NB4 (cell line): ENCODE data around the gene ATG13.

ENCODE experiments used
- DNase-seq: peaks from one replicate; pipeline ENCODE4 v3.0.0; 2010; ENCODE audit warnings: low read depth
- H3K4me3 ChIP-seq: one replicate; pipeline ENCODE4 v1.5.1; 2011; ENCODE audit warnings: mild to moderate bottlenecking, low read depth, low read length, moderate library complexity
- CTCF ChIP-seq: IDR thresholded peaks from one replicate; pipeline ENCODE4 v1.5.1; 2012; ENCODE audit warnings: low read depth, low read length
- MAX ChIP-seq: IDR thresholded peaks from 2 replicates; pipeline ENCODE4 v1.6.1; 2011; ENCODE audit warnings: low read depth, low read length
- MYC ChIP-seq: IDR thresholded peaks from 2 replicates; pipeline ENCODE4 v1.6.1; 2011; ENCODE audit warnings: low read depth, low read length
- POLR2A ChIP-seq: IDR thresholded peaks from 2 replicates; pipeline ENCODE4 v1.6.1; 2011; ENCODE audit warnings: mild to moderate bottlenecking; ENCODE audit not compliant: insufficient read length; ENCODE audit errors: extremely low read depth

The ATG13 gene

GRCh38 chr11:46612326-46612725 lies 5.0 kb upstream of the ATG13 start:
- DNase-seq: no peak
- TF ChIP-seq MAX (no peak), CTCF (no peak), MYC (no peak), POLR2A (no peak)
- no peak overlapping the region for H3K4me3 ChIP-seq

- no peak for TF ChIP-seq MYC
- TF ChIP-seq POLR2A: no peak
- TF ChIP-seq CTCF: no peak
- no peak overlapping the region for H3K4me3 ChIP-seq
Observed at GRCh38 chr11:46615756-46616155, 1.6 kb upstream of the ATG13 start.

GRCh38 chr11:46616551-46617133 lies 711 bp upstream of the ATG13 start:
- peak; percentile 26 for DNase-seq
- no peak for TF ChIP-seq CTCF
- TF ChIP-seq POLR2A: peak; percentile 5
- H3K4me3 ChIP-seq: peak overlapping the region; percentile 97

More at GRCh38 chr11:46615756-46616155, 1.6 kb upstream of the ATG13 start:
- no peak for DNase-seq

- DNase-seq: no peak
- TF ChIP-seq MAX (no peak), POLR2A (no peak), CTCF (no peak), MYC (no peak)
- H3K4me3 ChIP-seq: peak overlapping the region; percentile 97
Observed at GRCh38 chr11:46617972-46618314, 590 bp downstream of the ATG13 start.

- TF ChIP-seq MAX: no peak
- no peak for TF ChIP-seq CTCF
- TF ChIP-seq MYC: peak; percentile 16; the same call in 1 of the 2 replicates
- no peak for TF ChIP-seq POLR2A
- DNase-seq: peak; percentile 34
- peak overlapping the region; percentile 97 for H3K4me3 ChIP-seq
Observed at GRCh38 chr11:46618837-46619236, 1.5 kb downstream of the ATG13 start.

GRCh38 chr11:46625406-46625805 lies 8.1 kb downstream of the ATG13 start:
- TF ChIP-seq MYC: no peak
- TF ChIP-seq POLR2A: no peak
- no peak for TF ChIP-seq CTCF
- no peak for TF ChIP-seq MAX
- no peak overlapping the region for H3K4me3 ChIP-seq
- DNase-seq: no peak
